Fibroblast of lung (primary cell): Measurements from ENCODE around the gene TRIM44. TPM values are rescaled to one million over a fixed set of nuclear protein-coding genes. Genes with fewer than 3 reads are reported as not detected.

Experiments
- DNase-seq, 2 donors: peaks; one replicate each; pipeline versions ENCODE4 v3.0.0 to v3.0.0-alpha.2; 2010; ENCODE audit warnings: low read depth in 2 of 2
- H2AFZ ChIP-seq: 2 replicates; pipeline ENCODE4 v1.5.1; 2012; ENCODE audit warnings: low read length, control low read depth, inconsistent platforms
- H3K27ac ChIP-seq: 2 replicates; pipeline ENCODE4 v1.5.1; 2011; ENCODE audit warnings: low read length, control low read depth; ENCODE audit not compliant: insufficient read depth
- H3K27me3 ChIP-seq: 2 replicates; pipeline ENCODE4 v1.5.1; 2011; ENCODE audit warnings: mild to moderate bottlenecking, low read length; ENCODE audit not compliant: control insufficient read depth, insufficient read depth
- H3K36me3 ChIP-seq: 2 replicates; pipeline ENCODE4 v1.5.1; 2011; ENCODE audit warnings: low read length; ENCODE audit not compliant: control insufficient read depth, insufficient read depth
- H3K4me1 ChIP-seq: 2 replicates; pipeline ENCODE4 v1.5.1; 2011; ENCODE audit warnings: low read length; ENCODE audit not compliant: control insufficient read depth, insufficient read depth; ENCODE audit errors: extremely low read depth
- H3K4me2 ChIP-seq: 2 replicates; pipeline ENCODE4 v1.5.1; 2011; ENCODE audit warnings: low read length, control low read depth; ENCODE audit not compliant: insufficient read depth; ENCODE audit errors: extremely low read depth
- H3K4me3 ChIP-seq, 4 experiments: fragments of 200-600 bp in 1 of 4; sonication (generic) in 1 of 4; replicated peaks in 1 of 4; 2 replicates each; pipeline ENCODE4 v1.5.1; 2011 to 2016; ENCODE audit warnings: low read length in 4 of 4, low read depth in 3 of 4, mild to moderate bottlenecking in 3 of 4, control low read depth in 2 of 4, inconsistent platforms in 1 of 4, mixed read lengths in 1 of 4; ENCODE audit not compliant: insufficient read depth in 1 of 4; ENCODE audit errors: control extremely low read depth in 1 of 4
- H3K79me2 ChIP-seq: 2 replicates; pipeline ENCODE4 v1.5.1; 2012; ENCODE audit warnings: mild to moderate bottlenecking, low read length, inconsistent platforms; ENCODE audit not compliant: control insufficient read depth, insufficient read depth
- H3K9ac ChIP-seq: 2 replicates; pipeline ENCODE4 v1.5.1; 2011; ENCODE audit warnings: mild to moderate bottlenecking, low read length, control low read depth; ENCODE audit not compliant: insufficient read depth
- H3K9me3 ChIP-seq: 2 replicates; pipeline ENCODE4 v1.5.1; 2012; ENCODE audit warnings: low read depth, low read length; ENCODE audit not compliant: control insufficient read depth, insufficient read depth
- H4K20me1 ChIP-seq: 2 replicates; pipeline ENCODE4 v1.5.1; 2011; ENCODE audit warnings: low read length; ENCODE audit not compliant: control insufficient read depth, insufficient read depth; ENCODE audit errors: extremely low read depth
- EZH2 ChIP-seq: IDR thresholded peaks from 2 replicates; pipeline ENCODE4 v1.5.1; 2012; ENCODE audit warnings: low read length, control low read depth, mild to moderate bottlenecking; ENCODE audit errors: missing control alignments
- polyA plus RNA-seq, 2 donors: library from polyadenylated mRNA; depleted of rRNA in 1 of 2; stranded (reverse) in 1 of 2; unstranded in 1 of 2; fragments of >200 nt; gene quantifications; 2 replicates each; pipeline ENCODE4 v1.2.1, GENCODE V29; 2011 to 2012; ENCODE audit warnings: missing spikeins in 1 of 2
- total RNA-seq: library from RNA; depleted of rRNA; stranded (reverse); fragments of >200 nt; gene quantifications from 2 replicates; pipeline ENCODE4 v1.2.1, GENCODE V29; 2014
- TF ChIP-seq, protein P1 (sequence below), 2 donors: IDR thresholded peaks in 1 of 2; conservative IDR thresholded peaks in 1 of 2; 1 replicate in 1 of 2; 2 replicates in 1 of 2; pipeline ENCODE4 v1.5.1; 2011 to 2012; ENCODE audit warnings: low read length in 2 of 2, control low read depth in 1 of 2, inconsistent platforms in 1 of 2, low read depth in 1 of 2, mild to moderate bottlenecking in 1 of 2

Gene TRIM44
- total and polyA plus RNA-seq, 2 donors (not counting 1 experiment from before 2014, with no cell fraction given) = 10.4 to 78.3 TPM

DNA sequence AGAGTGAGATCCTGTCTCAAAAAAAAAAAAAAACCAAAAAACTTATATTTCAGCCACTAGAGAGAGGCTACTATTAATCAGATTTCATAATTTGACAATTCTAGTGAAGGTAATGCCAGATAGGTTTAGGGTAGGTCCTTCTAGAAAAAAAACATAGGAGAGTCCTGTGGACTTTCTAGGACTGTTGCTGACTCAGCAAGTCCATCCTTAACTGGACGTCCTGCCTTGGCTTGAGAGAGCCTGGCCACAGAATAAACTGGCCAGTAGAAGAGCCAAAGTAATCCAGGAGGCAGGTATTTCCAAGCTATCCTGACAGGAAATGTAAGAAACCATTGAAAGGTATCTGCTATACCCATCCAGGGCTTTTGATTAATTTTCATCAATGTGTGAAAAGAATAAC lies 64.6 kb downstream of the TRIM44 start:
- Histone ChIP-seq H3K79me2 (no peaks in the 10 kb centered on the region), H3K27me3 (no peaks in the 10 kb centered on the region), H3K4me3 (no peak overlapping the region), H3K27ac (no peak overlapping the region), H3K9me3 (no peaks in the 10 kb centered on the region), H3K36me3 (no peaks in the 10 kb centered on the region), H2AFZ (no peak overlapping the region), H4K20me1 (peaks cover 6% of the 10 kb centered on the region), H3K4me2 (no peak overlapping the region), H3K9ac (no peak overlapping the region), H3K4me1 (no peaks in the 10 kb centered on the region)
- no peak for DNase-seq
- TF ChIP-seq EZH2 = no peak
- TF ChIP-seq, protein P1, sequence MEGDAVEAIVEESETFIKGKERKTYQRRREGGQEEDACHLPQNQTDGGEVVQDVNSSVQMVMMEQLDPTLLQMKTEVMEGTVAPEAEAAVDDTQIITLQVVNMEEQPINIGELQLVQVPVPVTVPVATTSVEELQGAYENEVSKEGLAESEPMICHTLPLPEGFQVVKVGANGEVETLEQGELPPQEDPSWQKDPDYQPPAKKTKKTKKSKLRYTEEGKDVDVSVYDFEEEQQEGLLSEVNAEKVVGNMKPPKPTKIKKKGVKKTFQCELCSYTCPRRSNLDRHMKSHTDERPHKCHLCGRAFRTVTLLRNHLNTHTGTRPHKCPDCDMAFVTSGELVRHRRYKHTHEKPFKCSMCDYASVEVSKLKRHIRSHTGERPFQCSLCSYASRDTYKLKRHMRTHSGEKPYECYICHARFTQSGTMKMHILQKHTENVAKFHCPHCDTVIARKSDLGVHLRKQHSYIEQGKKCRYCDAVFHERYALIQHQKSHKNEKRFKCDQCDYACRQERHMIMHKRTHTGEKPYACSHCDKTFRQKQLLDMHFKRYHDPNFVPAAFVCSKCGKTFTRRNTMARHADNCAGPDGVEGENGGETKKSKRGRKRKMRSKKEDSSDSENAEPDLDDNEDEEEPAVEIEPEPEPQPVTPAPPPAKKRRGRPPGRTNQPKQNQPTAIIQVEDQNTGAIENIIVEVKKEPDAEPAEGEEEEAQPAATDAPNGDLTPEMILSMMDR (conservative IDR thresholded peaks at IDR 0.05 in 1 of 2, IDR thresholded peaks at IDR 0.05 in 1 of 2; ENCODE audit: low read depth in 1 of 2, low read length in 2 of 2) = no peak

DNA sequence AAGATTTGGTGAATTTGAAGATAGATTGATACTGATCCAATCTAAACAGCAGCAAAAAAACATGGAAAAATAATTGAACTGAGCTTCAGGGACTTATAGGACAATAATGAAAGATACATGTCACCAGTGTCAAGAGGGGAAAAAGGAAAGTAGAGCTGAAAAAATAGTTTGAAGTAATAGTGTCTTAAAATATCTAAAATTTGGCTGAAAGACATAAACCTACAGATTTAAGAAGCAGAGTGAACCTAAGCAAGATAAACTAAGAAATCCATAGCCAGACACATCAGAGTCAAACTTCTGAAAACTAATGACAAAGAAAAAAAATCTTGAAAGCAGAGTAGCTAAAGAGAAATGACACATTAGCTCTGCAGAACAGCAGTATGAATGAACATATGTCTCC lies 67.7 kb downstream of the TRIM44 start:
- H3K27ac ChIP-seq = no peak overlapping the region
- no peaks in the 10 kb centered on the region for H3K9me3 ChIP-seq
- TF ChIP-seq EZH2 = no peak
- TF ChIP-seq, protein P1 (conservative IDR thresholded peaks at IDR 0.05 in 1 of 2, IDR thresholded peaks at IDR 0.05 in 1 of 2; ENCODE audit: low read depth in 1 of 2, low read length in 2 of 2) = no peak
- no peak overlapping the region for H3K9ac ChIP-seq
- H3K4me1 ChIP-seq = no peaks in the 10 kb centered on the region
- H3K4me2 ChIP-seq = no peak overlapping the region
- no peak overlapping the region for H2AFZ ChIP-seq
- DNase-seq = no peak
- no peaks in the 10 kb centered on the region for H3K36me3 ChIP-seq
- H3K27me3 ChIP-seq = no peaks in the 10 kb centered on the region
- H3K4me3 ChIP-seq = no peak overlapping the region
- no peaks in the 10 kb centered on the region for H3K79me2 ChIP-seq
- no peaks in the 10 kb centered on the region for H4K20me1 ChIP-seq

DNA sequence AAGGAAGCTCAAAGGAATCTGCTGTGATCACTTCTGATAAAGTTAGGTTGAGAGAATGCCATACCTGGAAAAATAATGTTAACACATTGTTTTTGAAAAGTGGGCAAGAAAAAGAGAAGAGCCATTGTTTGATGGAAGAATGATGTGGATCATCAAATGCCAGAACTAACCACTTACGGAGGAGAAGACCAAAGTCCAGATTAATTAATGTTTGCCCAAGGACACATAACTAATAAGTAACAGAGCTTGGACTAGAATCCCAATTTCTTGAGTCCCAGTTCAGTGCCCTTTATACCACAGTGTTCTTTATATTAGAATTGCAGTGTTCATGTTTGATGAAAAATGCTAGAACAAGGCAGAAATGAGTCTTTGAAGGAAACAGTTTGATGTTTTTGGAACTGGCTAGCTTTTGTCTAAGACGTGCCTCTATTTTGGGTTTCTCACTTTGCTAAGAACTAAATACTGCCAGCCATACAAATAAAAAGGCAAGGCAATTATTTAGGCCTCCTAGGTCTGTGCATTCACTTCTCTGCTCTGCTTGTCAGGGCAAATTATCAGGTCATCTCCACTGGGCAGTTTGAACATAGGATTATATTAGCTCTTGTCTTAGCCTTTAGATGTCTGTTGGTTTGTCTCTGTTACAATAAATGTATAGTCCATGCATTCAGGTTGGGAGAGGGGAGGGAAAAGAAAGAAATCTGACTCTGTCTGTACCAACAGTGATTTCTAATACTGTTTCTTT lies 72.3 kb downstream of the TRIM44 start:
- no peaks in the 10 kb centered on the region for H3K9me3 ChIP-seq
- H3K4me3 ChIP-seq = no peak overlapping the region
- TF ChIP-seq, protein P1 (conservative IDR thresholded peaks at IDR 0.05 in 1 of 2, IDR thresholded peaks at IDR 0.05 in 1 of 2; ENCODE audit: low read depth in 1 of 2, low read length in 2 of 2) = no peak
- H4K20me1 ChIP-seq = no peaks in the 10 kb centered on the region
- no peak overlapping the region for H3K9ac ChIP-seq
- H3K79me2 ChIP-seq = no peaks in the 10 kb centered on the region
- H3K27me3 ChIP-seq = no peaks in the 10 kb centered on the region
- no peaks in the 10 kb centered on the region for H3K4me1 ChIP-seq
- no peak overlapping the region for H3K4me2 ChIP-seq
- H3K36me3 ChIP-seq = no peaks in the 10 kb centered on the region
- H3K27ac ChIP-seq = no peak overlapping the region
- DNase-seq = no peak
- no peak overlapping the region for H2AFZ ChIP-seq
